GM19397 (cell line): Measurements from ENCODE around the gene DIPK1A.

Experiments
- ATAC-seq: cut with Tn5 transposase; IDR thresholded peaks from one replicate; pipeline ENCODE4 v1.9.1; 2021; ENCODE audit warnings: mild to moderate bottlenecking, moderate library complexity; ENCODE audit not compliant: unreplicated experiment

DIPK1A gene

GRCh38 chr1:92805216-92805615, 156.0 kb downstream of the DIPK1A start:
- ATAC-seq: no peak

- no peak for ATAC-seq
These were observed 156.5 kb downstream of the DIPK1A start for GRCh38 chr1:92804721-92805201.

GRCh38 chr1:92803140-92803887, 157.9 kb downstream of the DIPK1A start:
- ATAC-seq: no peak

- no peak for ATAC-seq
These were observed 163.3 kb downstream of the DIPK1A start for GRCh38 chr1:92797961-92798360.

GRCh38 chr1:92797297-92797696, 164.0 kb downstream of the DIPK1A start:
- no peak for ATAC-seq

- ATAC-seq: no peak
These were observed 166.1 kb downstream of the DIPK1A start for GRCh38 chr1:92795166-92795565.

- no peak for ATAC-seq
These were observed 168.9 kb downstream of the DIPK1A start for GRCh38 chr1:92792340-92792782.
